IPS-20b (cell line): ENCODE data around the gene CEP83.

Source experiments
- H3K27ac ChIP-seq: one replicate; pipeline ENCODE4 v1.5.1; 2013; ENCODE audit warnings: low read length
- H3K27me3 ChIP-seq: 2 replicates; pipeline ENCODE4 v1.6.1; 2013; ENCODE audit warnings: mild to moderate bottlenecking, low read length, inconsistent platforms; ENCODE audit not compliant: insufficient read depth
- H3K36me3 ChIP-seq: 2 replicates; pipeline ENCODE4 v1.6.1; 2013; ENCODE audit warnings: low read depth, mild to moderate bottlenecking, inconsistent platforms, low read length, moderate library complexity; ENCODE audit not compliant: insufficient read depth
- H3K4me1 ChIP-seq: 2 replicates; pipeline ENCODE4 v1.6.1; 2013; ENCODE audit warnings: mild to moderate bottlenecking, control low read depth, inconsistent platforms, low read length, moderate library complexity; ENCODE audit not compliant: insufficient read depth
- H3K4me3 ChIP-seq: 2 replicates; pipeline ENCODE4 v1.5.1; 2013; ENCODE audit warnings: mild to moderate bottlenecking, low read length, inconsistent platforms
- H3K9ac ChIP-seq: 2 replicates; pipeline ENCODE4 v1.6.1; 2013; ENCODE audit warnings: low read depth, mild to moderate bottlenecking, inconsistent platforms, low read length, moderate library complexity
- H3K9me3 ChIP-seq: 2 replicates; pipeline ENCODE4 v1.6.1; 2013; ENCODE audit warnings: mild to moderate bottlenecking, low read depth, low read length, inconsistent platforms; ENCODE audit not compliant: insufficient read depth

The CEP83 gene

GRCh38 chr12:94265539-94265938 is 194.1 kb downstream of the CEP83 start:
- H3K4me1 ChIP-seq, result peaks cover 39% of the 10 kb centered on the region
- H3K9ac ChIP-seq, result no peak overlapping the region
- H3K27ac ChIP-seq, result no peak overlapping the region
- peaks cover 4% of the 10 kb centered on the region; the same call in 1 of the 2 replicates for H3K27me3 ChIP-seq
- no peak overlapping the region for H3K4me3 ChIP-seq
- no peaks in the 10 kb centered on the region for H3K36me3 ChIP-seq
- no peaks in the 10 kb centered on the region for H3K9me3 ChIP-seq

- Histone ChIP-seq H3K4me1 (peaks cover 35% of the 10 kb centered on the region), H3K9ac (no peak overlapping the region), H3K4me3 (no peak overlapping the region), H3K27me3 (peaks cover 4% of the 10 kb centered on the region; the same call in 1 of the 2 replicates), H3K27ac (no peak overlapping the region), H3K9me3 (no peaks in the 10 kb centered on the region), H3K36me3 (no peaks in the 10 kb centered on the region)
Observed at GRCh38 chr12:94264736-94265485, 194.8 kb downstream of the CEP83 start.

- H3K4me3 ChIP-seq, result no peak overlapping the region
- no peak overlapping the region; the same call in 1 of the 2 replicates for H3K9ac ChIP-seq
- no peak overlapping the region for H3K27ac ChIP-seq
- H3K9me3 ChIP-seq, result no peaks in the 10 kb centered on the region
- H3K4me1 ChIP-seq, result peaks cover 35% of the 10 kb centered on the region
- H3K36me3 ChIP-seq, result no peaks in the 10 kb centered on the region
- peaks cover 4% of the 10 kb centered on the region; the same call in 1 of the 2 replicates for H3K27me3 ChIP-seq
Observed at GRCh38 chr12:94263905-94264561, 195.6 kb downstream of the CEP83 start.

- H3K4me1 ChIP-seq, result peaks cover 35% of the 10 kb centered on the region
- H3K4me3 ChIP-seq, result no peak overlapping the region
- peaks cover 4% of the 10 kb centered on the region; the same call in 1 of the 2 replicates for H3K27me3 ChIP-seq
- H3K36me3 ChIP-seq, result no peaks in the 10 kb centered on the region
- no peaks in the 10 kb centered on the region for H3K9me3 ChIP-seq
- H3K9ac ChIP-seq, result no peak overlapping the region; the same call in 1 of the 2 replicates
- no peak overlapping the region for H3K27ac ChIP-seq
Observed at GRCh38 chr12:94263011-94263811, 196.5 kb downstream of the CEP83 start.

GRCh38 chr12:94262228-94263010 is 197.2 kb downstream of the CEP83 start:
- no peaks in the 10 kb centered on the region for H3K36me3 ChIP-seq
- H3K9me3 ChIP-seq, result no peaks in the 10 kb centered on the region
- no peak overlapping the region for H3K9ac ChIP-seq
- H3K27ac ChIP-seq, result no peak overlapping the region
- no peak overlapping the region; the same call in 1 of the 2 replicates for H3K4me3 ChIP-seq
- H3K4me1 ChIP-seq, result peaks cover 35% of the 10 kb centered on the region
- peaks cover 4% of the 10 kb centered on the region; the same call in 1 of the 2 replicates for H3K27me3 ChIP-seq

- Histone ChIP-seq H3K4me1 (peaks cover 35% of the 10 kb centered on the region), H3K4me3 (peak overlapping the region; percentile 19; the same call in 1 of the 2 replicates), H3K27ac (no peak overlapping the region), H3K27me3 (peaks cover 4% of the 10 kb centered on the region; the same call in 1 of the 2 replicates), H3K36me3 (no peaks in the 10 kb centered on the region), H3K9ac (no peak overlapping the region; the same call in 1 of the 2 replicates), H3K9me3 (no peaks in the 10 kb centered on the region)
Observed at GRCh38 chr12:94261786-94262185, 197.9 kb downstream of the CEP83 start.

GRCh38 chr12:94261119-94261518 is 198.5 kb downstream of the CEP83 start:
- Histone ChIP-seq H3K9me3 (no peaks in the 10 kb centered on the region), H3K27me3 (peaks cover 4% of the 10 kb centered on the region; the same call in 1 of the 2 replicates), H3K9ac (peak overlapping the region; percentile 38; the same call in 1 of the 2 replicates), H3K27ac (peak overlapping the region; percentile 43), H3K4me1 (peaks cover 35% of the 10 kb centered on the region), H3K4me3 (peak overlapping the region; percentile 19; the same call in 1 of the 2 replicates), H3K36me3 (no peaks in the 10 kb centered on the region)

GRCh38 chr12:94260717-94261116 is 198.9 kb downstream of the CEP83 start:
- Histone ChIP-seq H3K27ac (peak overlapping the region; percentile 43), H3K4me1 (peaks cover 35% of the 10 kb centered on the region), H3K27me3 (peaks cover 4% of the 10 kb centered on the region; the same call in 1 of the 2 replicates), H3K9ac (peak overlapping the region; percentile 38; the same call in 1 of the 2 replicates), H3K4me3 (peak overlapping the region; percentile 4; the same call in 1 of the 2 replicates), H3K36me3 (no peaks in the 10 kb centered on the region), H3K9me3 (no peaks in the 10 kb centered on the region)

GRCh38 chr12:94260017-94260416 is 199.7 kb downstream of the CEP83 start:
- peaks cover 4% of the 10 kb centered on the region; the same call in 1 of the 2 replicates for H3K27me3 ChIP-seq
- no peak overlapping the region for H3K9ac ChIP-seq
- H3K36me3 ChIP-seq, result no peaks in the 10 kb centered on the region
- H3K4me3 ChIP-seq, result no peak overlapping the region
- H3K27ac ChIP-seq, result no peak overlapping the region
- no peaks in the 10 kb centered on the region for H3K9me3 ChIP-seq
- H3K4me1 ChIP-seq, result peaks cover 35% of the 10 kb centered on the region

GRCh38 chr12:94258593-94258992 is 201.1 kb downstream of the CEP83 start:
- no peak overlapping the region for H3K9ac ChIP-seq
- H3K27me3 ChIP-seq, result peaks cover under 1% of the 10 kb centered on the region; the same call in 1 of the 2 replicates
- no peak overlapping the region for H3K27ac ChIP-seq
- peaks cover 32% of the 10 kb centered on the region for H3K4me1 ChIP-seq
- H3K9me3 ChIP-seq, result no peaks in the 10 kb centered on the region
- H3K4me3 ChIP-seq, result no peak overlapping the region
- no peaks in the 10 kb centered on the region for H3K36me3 ChIP-seq
